NCI-H2196 treated with DMSO at 0.1 percent for 48 hours (cell line): Measurements from ENCODE around the gene UBN1.
A peak's percentile ranks its signal among the peaks of the same experiment; 100 is the strongest.
"Not testable (repeated sequence)": the region's sequence is repeated elsewhere in the genome, so short reads cannot be mapped to it uniquely, and the experiment has no call there.

Source experiments
- DNase-seq: peaks from one replicate; lab custom pipeline; 2025; ENCODE audit not compliant: unreplicated experiment; lab: John Stamatoyannopoulos, UW

Gene UBN1

GRCh38 chr16:4884972-4885874 lies 37.9 kb downstream of the UBN1 start:
- DNase-seq: no peak

GRCh38 chr16:4886151-4886550 lies 38.9 kb downstream of the UBN1 start:
- no peak for DNase-seq

GRCh38 chr16:4888428-4889135 lies 41.3 kb downstream of the UBN1 start:
- DNase-seq: no peak

GRCh38 chr16:4890026-4890425 lies 42.7 kb downstream of the UBN1 start:
- DNase-seq: no peak

- DNase-seq: no peak
Measured at GRCh38 chr16:4890686-4891085, 43.4 kb downstream of the UBN1 start.

- no peak for DNase-seq
Measured at GRCh38 chr16:4891097-4891885, 44.0 kb downstream of the UBN1 start.

- DNase-seq: peak; percentile 56
Measured at GRCh38 chr16:4891886-4892216, 44.6 kb downstream of the UBN1 start.

GRCh38 chr16:4892361-4893102 lies 45.3 kb downstream of the UBN1 start:
- no peak for DNase-seq

GRCh38 chr16:4893103-4893862 lies 46.0 kb downstream of the UBN1 start:
- DNase-seq: no peak

- no peak for DNase-seq
Measured at GRCh38 chr16:4894276-4895150, 47.2 kb downstream of the UBN1 start.

- DNase-seq: no peak
Measured at GRCh38 chr16:4895366-4895765, 48.1 kb downstream of the UBN1 start.

- DNase-seq: not testable (repeated sequence)
Measured at GRCh38 chr16:4896761-4897160, 49.5 kb downstream of the UBN1 start.

GRCh38 chr16:4897328-4897727 lies 50.0 kb downstream of the UBN1 start:
- DNase-seq: no peak

GRCh38 chr16:4898811-4899473 lies 51.7 kb downstream of the UBN1 start:
- no peak for DNase-seq

- DNase-seq: no peak
Measured at GRCh38 chr16:4899474-4899846, 52.2 kb downstream of the UBN1 start.

- no peak for DNase-seq
Measured at GRCh38 chr16:4900036-4900435, 52.8 kb downstream of the UBN1 start.

GRCh38 chr16:4900750-4901149 lies 53.5 kb downstream of the UBN1 start:
- DNase-seq: no peak

- DNase-seq: no peak
Measured at GRCh38 chr16:4902038-4902437, 54.8 kb downstream of the UBN1 start.
